Erythroblast (primary cell): ENCODE data around the gene ZACN.

ENCODE experiments used
- GATA1 ChIP-seq: IDR thresholded peaks from 2 replicates; pipeline ENCODE4 v1.6.1; 2011; ENCODE audit warnings: low read depth, mild to moderate bottlenecking, control low read depth, low read length, moderate library complexity
- POLR2A ChIP-seq: IDR thresholded peaks from 2 replicates; pipeline ENCODE4 v1.6.1; 2011; ENCODE audit warnings: mild to moderate bottlenecking, low read length

DNA sequence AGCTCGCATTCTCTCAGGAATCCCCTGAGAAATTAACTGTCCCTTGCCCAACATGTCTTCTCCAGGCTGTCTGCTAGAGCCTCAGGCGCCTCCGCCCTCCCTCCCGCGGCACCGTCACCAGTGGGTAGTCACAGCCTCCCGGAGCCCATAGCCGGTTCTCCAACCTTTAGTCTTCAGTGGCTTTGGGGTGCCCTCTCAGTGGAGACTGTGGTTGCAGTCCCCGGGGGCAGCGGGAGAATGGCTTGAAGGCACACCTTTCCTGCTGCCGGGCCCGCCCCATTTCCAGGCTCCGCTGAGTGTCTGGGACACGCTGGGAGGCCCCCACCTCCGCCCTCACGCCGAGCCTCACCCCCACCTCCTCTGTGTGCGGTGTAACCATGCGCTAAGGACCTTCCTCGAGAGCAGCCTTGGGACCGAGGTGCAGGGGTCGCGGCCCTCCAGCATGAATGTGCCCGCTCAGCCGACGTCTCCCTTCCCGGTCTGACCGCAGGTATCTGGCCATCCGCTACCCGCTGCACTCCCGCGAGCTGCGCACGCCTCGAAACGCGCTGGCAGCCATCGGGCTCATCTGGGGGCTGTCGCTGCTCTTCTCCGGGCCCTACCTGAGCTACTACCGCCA is 2.7 kb upstream of the ZACN start:
- no peak for TF ChIP-seq POLR2A
- no peak for TF ChIP-seq GATA1
